B cell (primary cell): ENCODE data around the gene POLR1C.

ENCODE experiments used
- EZH2 ChIP-seq: IDR thresholded peaks from 2 replicates; pipeline ENCODE4 v1.6.1; 2012; ENCODE audit warnings: borderline replicate concordance, low read depth, mild to moderate bottlenecking, moderate library complexity, low read length; ENCODE audit not compliant: insufficient read depth, poor library complexity, severe bottlenecking
- TF ChIP-seq, protein P1 (sequence below): fragments of 200-600 bp; IDR thresholded peaks from one replicate; pipeline ENCODE4 v1.8.0; 2022; ENCODE audit warnings: antibody characterized with exemption, mild to moderate bottlenecking

DNA sequence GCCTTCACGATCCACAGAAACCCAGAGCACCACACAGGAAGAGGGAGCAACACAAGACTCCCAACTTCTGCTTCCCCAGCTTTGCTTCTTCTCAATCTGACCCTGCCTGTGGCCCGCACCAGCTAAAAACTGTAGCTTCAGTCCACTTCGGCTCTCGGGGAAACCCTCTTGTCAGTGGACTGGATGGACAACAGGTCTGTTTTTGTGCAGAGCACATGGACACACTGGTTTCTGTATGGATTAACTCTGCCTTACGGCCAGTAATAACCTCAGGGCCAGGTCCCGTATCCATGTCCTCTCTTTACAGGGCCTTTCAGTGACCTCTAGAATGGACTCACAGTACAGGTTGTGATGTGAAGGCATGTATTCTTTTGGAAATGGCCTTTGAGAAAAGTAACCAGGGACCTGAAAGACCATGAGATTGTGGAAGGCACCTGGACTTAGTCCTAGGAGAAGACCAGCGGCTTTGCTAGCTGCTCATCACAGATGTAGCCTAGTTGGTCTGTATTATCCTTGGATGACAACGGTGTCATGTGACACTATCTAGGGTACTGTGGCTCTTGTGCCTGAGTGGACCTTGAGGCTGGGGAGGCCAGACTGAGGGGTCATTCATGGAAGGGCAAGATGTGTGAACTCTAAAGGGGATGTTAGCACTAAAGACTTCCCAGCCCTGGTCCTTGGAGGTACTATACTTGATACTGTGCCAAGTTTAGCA lies 5.8 kb downstream of the POLR1C start:
- TF ChIP-seq, protein P1, sequence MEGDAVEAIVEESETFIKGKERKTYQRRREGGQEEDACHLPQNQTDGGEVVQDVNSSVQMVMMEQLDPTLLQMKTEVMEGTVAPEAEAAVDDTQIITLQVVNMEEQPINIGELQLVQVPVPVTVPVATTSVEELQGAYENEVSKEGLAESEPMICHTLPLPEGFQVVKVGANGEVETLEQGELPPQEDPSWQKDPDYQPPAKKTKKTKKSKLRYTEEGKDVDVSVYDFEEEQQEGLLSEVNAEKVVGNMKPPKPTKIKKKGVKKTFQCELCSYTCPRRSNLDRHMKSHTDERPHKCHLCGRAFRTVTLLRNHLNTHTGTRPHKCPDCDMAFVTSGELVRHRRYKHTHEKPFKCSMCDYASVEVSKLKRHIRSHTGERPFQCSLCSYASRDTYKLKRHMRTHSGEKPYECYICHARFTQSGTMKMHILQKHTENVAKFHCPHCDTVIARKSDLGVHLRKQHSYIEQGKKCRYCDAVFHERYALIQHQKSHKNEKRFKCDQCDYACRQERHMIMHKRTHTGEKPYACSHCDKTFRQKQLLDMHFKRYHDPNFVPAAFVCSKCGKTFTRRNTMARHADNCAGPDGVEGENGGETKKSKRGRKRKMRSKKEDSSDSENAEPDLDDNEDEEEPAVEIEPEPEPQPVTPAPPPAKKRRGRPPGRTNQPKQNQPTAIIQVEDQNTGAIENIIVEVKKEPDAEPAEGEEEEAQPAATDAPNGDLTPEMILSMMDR, result no peak
- no peak for TF ChIP-seq EZH2
